Stomach (tissue), 4 donors: ENCODE results near the gene KRTAP22-2.

ENCODE experiments used
- CTCF ChIP-seq, 7 experiments: fragments of 450-650 bp in 4 of 7; fragments of 200-600 bp in 3 of 7; sonication (generic) in 3 of 7; IDR thresholded peaks; one replicate each; pipeline ENCODE4 v1.5.1; 2016 to 2019; ENCODE audit warnings: antibody characterized with exemption in 7 of 7, control low read depth in 2 of 7, mild to moderate bottlenecking in 1 of 7
- EP300 ChIP-seq: sonication (generic); formaldehyde crosslinking; IDR thresholded peaks from one replicate; pipeline ENCODE4 v1.6.1; 2017; ENCODE audit warnings: antibody characterized with exemption
- POLR2A ChIP-seq, 4 donors: fragments of 450-650 bp; IDR thresholded peaks; one replicate each; pipeline ENCODE4 v1.6.1; 2016; ENCODE audit warnings: antibody characterized with exemption in 4 of 4, control low read depth in 2 of 4, mild to moderate bottlenecking in 1 of 4, moderate library complexity in 1 of 4
- POLR2AphosphoS5 ChIP-seq, 3 donors: sonication (generic); formaldehyde crosslinking; IDR thresholded peaks; one replicate each; pipeline ENCODE4 v1.6.1; 2016; ENCODE audit warnings: antibody characterized with exemption in 3 of 3

- no peak for TF ChIP-seq POLR2AphosphoS5 (IDR thresholded peaks at IDR 0.05)
- TF ChIP-seq CTCF (IDR thresholded peaks at IDR 0.05), result no peak
- no peak for TF ChIP-seq POLR2A (IDR thresholded peaks at IDR 0.05)
- TF ChIP-seq EP300, result no peak
Observed at GRCh38 chr21:30638686-30639085, 48.5 kb upstream of the KRTAP22-2 start.
